Esophagus muscularis mucosa (tissue), 4 donors: ENCODE results near the gene COL26A1. TPM values are rescaled to one million over a fixed set of nuclear protein-coding genes. Genes with fewer than 3 reads are reported as not detected.

Source experiments
- DNase-seq: peaks from one replicate; pipeline ENCODE4 v3.0.0-alpha.2; 2017; ENCODE audit errors: extremely low spot score
- H3K27ac ChIP-seq, 4 donors: fragments of 200-600 bp; sonication (generic); replicated peaks in 1 of 4; 1 replicate in 3 of 4; 2 replicates in 1 of 4; pipeline ENCODE4 v1.5.1; 2016 to 2019; ENCODE audit warnings: mild to moderate bottlenecking in 1 of 4
- H3K27me3 ChIP-seq, 4 donors: fragments of 200-600 bp; sonication (generic); one replicate each; pipeline versions ENCODE4 v1.5.1 to v1.6.0; 2016 to 2019
- H3K36me3 ChIP-seq, 4 donors: fragments of 200-600 bp; sonication (generic); one replicate each; pipeline ENCODE4 v1.5.1; 2016 to 2019
- H3K4me1 ChIP-seq, 4 donors: fragments of 200-600 bp; sonication (generic); one replicate each; pipeline ENCODE4 v1.5.1; 2016 to 2019
- H3K4me3 ChIP-seq, 4 donors: fragments of 200-600 bp; sonication (generic); 1 replicate in 2 of 4; 2 replicates in 2 of 4; pipeline ENCODE4 v1.5.1; 2016 to 2019; ENCODE audit warnings: mild to moderate bottlenecking in 4 of 4, moderate library complexity in 1 of 4
- H3K9me3 ChIP-seq, 4 donors: fragments of 200-600 bp; sonication (generic); 1 replicate in 3 of 4; 2 replicates in 1 of 4; pipeline ENCODE4 v1.5.1; 2016 to 2019
- CTCF ChIP-seq, 3 experiments: fragments of 200-600 bp in 2 of 3; fragments of 450-650 bp in 1 of 3; sonication (generic) in 2 of 3; IDR thresholded peaks; one replicate each; pipeline ENCODE4 v1.5.1; 2017 to 2019; ENCODE audit warnings: antibody characterized with exemption in 3 of 3, mild to moderate bottlenecking in 2 of 3, moderate library complexity in 1 of 3
- EP300 ChIP-seq: sonication (generic); formaldehyde crosslinking; IDR thresholded peaks from one replicate; pipeline ENCODE4 v1.6.1; 2017; ENCODE audit warnings: antibody characterized with exemption
- POLR2A ChIP-seq: fragments of 450-650 bp; IDR thresholded peaks from one replicate; pipeline ENCODE4 v1.6.1; 2017; ENCODE audit warnings: antibody characterized with exemption, moderate library complexity, mild to moderate bottlenecking, low read depth
- POLR2AphosphoS5 ChIP-seq, 2 donors: sonication (generic); formaldehyde crosslinking; IDR thresholded peaks; one replicate each; pipeline ENCODE4 v1.6.1; 2017; ENCODE audit warnings: antibody characterized with exemption in 2 of 2
- WGBS: methylation state at CpG from one replicate; pipeline ENCODE4 v1.1.5; 2018; 5-methylcytosine and 5-hydroxymethylcytosine counted together
- intact Hi-C: fragments of 100-400 bp; cut with DNase I; formaldehyde crosslinking; loops from one replicate; pipeline ENCODE4 v1.15.1; 2023
- total RNA-seq, 4 donors: library from RNA; depleted of rRNA; stranded (reverse); fragments of >200 nt; gene quantifications; one replicate each; pipeline versions ENCODE4 v1.1.0 to v1.2.1, GENCODE V29; 2016

COL26A1 gene
- total RNA-seq, 4 donors from 2014 or later: not detected

- Histone ChIP-seq H3K9me3 (no peaks in the 10 kb centered on the region), H3K4me1 (peaks cover 0 to 9% (median 8%) of the 10 kb centered on the region in 4 donors), H3K36me3 (no peaks in the 10 kb centered on the region), H3K27ac (no peak overlapping the region), H3K4me3 (no peak overlapping the region), H3K27me3 (peaks cover 0 to 77% (median 6%) of the 10 kb centered on the region in 4 donors)
- TF ChIP-seq CTCF (IDR thresholded peaks at IDR 0.05) (no peak), POLR2AphosphoS5 (IDR thresholded peaks at IDR 0.05) (no peak), EP300 (no peak), POLR2A (no peak)
- DNase-seq: no peak
- 87% methylated on average over 6 of the region's 6 CpGs for WGBS
- intact Hi-C loops: no loop called here
Measured at GRCh38 chr7:101402835-101403234, 40.2 kb downstream of the COL26A1 start.

GRCh38 chr7:101405474-101406067, 42.9 kb downstream of the COL26A1 start:
- Histone ChIP-seq H3K27ac (no peak overlapping the region), H3K36me3 (no peaks in the 10 kb centered on the region), H3K27me3 (peaks cover 0 to 70% (median 4%) of the 10 kb centered on the region in 4 donors), H3K4me3 (no peak overlapping the region), H3K9me3 (peaks cover 0 to 20% (median 17%) of the 10 kb centered on the region in 4 donors), H3K4me1 (peaks cover 0 to 9% (median 8%) of the 10 kb centered on the region in 4 donors)
- TF ChIP-seq EP300 (no peak), POLR2AphosphoS5 (IDR thresholded peaks at IDR 0.05) (no peak), POLR2A (no peak), CTCF (IDR thresholded peaks at IDR 0.05) (no peak)
- DNase-seq: no peak
- WGBS: 81% methylated on average over 11 of the region's 16 CpGs
- intact Hi-C loops: no loop called here

- H3K36me3 ChIP-seq: no peaks in the 10 kb centered on the region
- H3K4me1 ChIP-seq: peaks cover 0 to 5% (median 0%) of the 10 kb centered on the region in 4 donors
- TF ChIP-seq CTCF (IDR thresholded peaks at IDR 0.05) (peak; percentile 49 to 70 (median 59)), POLR2AphosphoS5 (IDR thresholded peaks at IDR 0.05) (no peak)
- H3K27me3 ChIP-seq: peaks cover 0 to 51% (median 0%) of the 10 kb centered on the region in 4 donors
- 16% methylated on average over 16 of the region's 16 CpGs for WGBS
- intact Hi-C loops: no loop called here
- no peak overlapping the region for H3K4me3 ChIP-seq
- no peak overlapping the region for H3K27ac ChIP-seq
- DNase-seq: no peak
- H3K9me3 ChIP-seq: peaks cover 0 to 20% (median 17%) of the 10 kb centered on the region in 4 donors
Measured at GRCh38 chr7:101410743-101411507, 48.2 kb downstream of the COL26A1 start.

GRCh38 chr7:101411508-101411874, 48.8 kb downstream of the COL26A1 start:
- no peaks in the 10 kb centered on the region for H3K36me3 ChIP-seq
- peaks cover 0 to 45% (median 0%) of the 10 kb centered on the region in 4 donors for H3K27me3 ChIP-seq
- no peak for DNase-seq
- H3K27ac ChIP-seq: no peak overlapping the region
- WGBS: 42% methylated on average over 4 of the region's 4 CpGs
- intact Hi-C loops: no loop called here
- peaks cover 0 to 20% (median 17%) of the 10 kb centered on the region in 4 donors for H3K9me3 ChIP-seq
- peaks cover 0 to 5% (median 0%) of the 10 kb centered on the region in 4 donors for H3K4me1 ChIP-seq
- H3K4me3 ChIP-seq: no peak overlapping the region
- TF ChIP-seq POLR2AphosphoS5 (IDR thresholded peaks at IDR 0.05): no peak
- no peak for TF ChIP-seq POLR2A
- TF ChIP-seq EP300: no peak
- TF ChIP-seq CTCF (IDR thresholded peaks at IDR 0.05): no peak
